ENCODE data around the gene BRF1.

The BRF1 gene

GRCh38 chr14:105252552-105253328, 48.1 kb downstream of the BRF1 start:
- no peak for TF ChIP-seq CTCF (IDR thresholded peaks at IDR 0.05; ENCODE audit: extremely low read depth, insufficient read depth, missing control alignments)
- DNase-seq (ENCODE audit: low spot score) = no peak
- in situ Hi-C loops (cut with MboI; ENCODE audit: low pct_unique_long_range_greater_than_20kb, low sequenced_read_pairs, unreplicated experiment) = no loop called here

- no peak for TF ChIP-seq CTCF (IDR thresholded peaks at IDR 0.05; ENCODE audit: extremely low read depth, insufficient read depth, missing control alignments)
- DNase-seq (ENCODE audit: low spot score) = no peak
- in situ Hi-C loops (cut with MboI; ENCODE audit: low pct_unique_long_range_greater_than_20kb, low sequenced_read_pairs, unreplicated experiment) = no loop called here
Measured at GRCh38 chr14:105251920-105252319, 48.9 kb downstream of the BRF1 start.

- in situ Hi-C loops (cut with MboI; ENCODE audit: low pct_unique_long_range_greater_than_20kb, low sequenced_read_pairs, unreplicated experiment) = no loop called here
- no peak for TF ChIP-seq CTCF (IDR thresholded peaks at IDR 0.05; ENCODE audit: extremely low read depth, insufficient read depth, missing control alignments)
- no peak for DNase-seq (ENCODE audit: low spot score)
Measured at GRCh38 chr14:105250986-105251385, 49.8 kb downstream of the BRF1 start.

GRCh38 chr14:105250008-105250366, 50.8 kb downstream of the BRF1 start:
- DNase-seq (ENCODE audit: low spot score) = no peak
- in situ Hi-C loops (cut with MboI; ENCODE audit: low pct_unique_long_range_greater_than_20kb, low sequenced_read_pairs, unreplicated experiment) = no loop called here
- TF ChIP-seq CTCF (IDR thresholded peaks at IDR 0.05; ENCODE audit: extremely low read depth, insufficient read depth, missing control alignments) = no peak

- DNase-seq (ENCODE audit: low spot score) = no peak
- TF ChIP-seq CTCF (IDR thresholded peaks at IDR 0.05; ENCODE audit: extremely low read depth, insufficient read depth, missing control alignments) = no peak
- in situ Hi-C loops (cut with MboI; ENCODE audit: low pct_unique_long_range_greater_than_20kb, low sequenced_read_pairs, unreplicated experiment) = no loop called here
Measured at GRCh38 chr14:105249182-105250007, 51.4 kb downstream of the BRF1 start.

GRCh38 chr14:105248368-105249181, 52.2 kb downstream of the BRF1 start, which contains the start of gene BTBD6:
Gene BTBD6, plus strand, starts transcription at chr14:105248533. Its CDS starts 179 bp downstream, at chr14:105248712.
- TF ChIP-seq CTCF (IDR thresholded peaks at IDR 0.05; ENCODE audit: extremely low read depth, insufficient read depth, missing control alignments) = peak; percentile 1
- in situ Hi-C loops (cut with MboI; ENCODE audit: low pct_unique_long_range_greater_than_20kb, low sequenced_read_pairs, unreplicated experiment) = no loop called here
- DNase-seq (ENCODE audit: low spot score) = peak; percentile 98

Data from GM13977 (cell line).